ENCODE data around the gene PRSS33. TPM values are rescaled to one million over a fixed set of nuclear protein-coding genes. Genes with fewer than 3 reads are reported as not detected.

Gene PRSS33
- total and polyA plus RNA-seq, 9 of the 15 experiments (the other 6 are each of a cell fraction or from before 2014, with no cell fraction given) = not detected

DNA sequence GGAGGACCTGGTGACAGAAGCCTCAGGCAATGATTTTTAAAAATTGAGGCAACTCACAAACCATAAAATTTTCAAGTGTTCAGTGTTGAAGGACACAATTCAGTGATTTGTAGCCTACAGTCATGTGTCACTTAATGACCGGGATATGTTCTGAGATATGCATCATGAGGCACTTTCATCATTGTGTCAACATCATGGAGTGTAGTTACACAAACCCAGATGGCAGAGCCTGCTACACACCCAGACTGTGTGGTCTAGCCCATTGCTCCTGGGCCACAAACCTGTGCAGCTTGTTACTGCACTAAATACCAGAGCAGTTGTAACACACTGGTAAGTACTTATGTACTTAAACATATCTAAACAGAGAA is 12.5 kb upstream of the PRSS33 start (continued):
- TF ChIP-seq, protein P1, sequence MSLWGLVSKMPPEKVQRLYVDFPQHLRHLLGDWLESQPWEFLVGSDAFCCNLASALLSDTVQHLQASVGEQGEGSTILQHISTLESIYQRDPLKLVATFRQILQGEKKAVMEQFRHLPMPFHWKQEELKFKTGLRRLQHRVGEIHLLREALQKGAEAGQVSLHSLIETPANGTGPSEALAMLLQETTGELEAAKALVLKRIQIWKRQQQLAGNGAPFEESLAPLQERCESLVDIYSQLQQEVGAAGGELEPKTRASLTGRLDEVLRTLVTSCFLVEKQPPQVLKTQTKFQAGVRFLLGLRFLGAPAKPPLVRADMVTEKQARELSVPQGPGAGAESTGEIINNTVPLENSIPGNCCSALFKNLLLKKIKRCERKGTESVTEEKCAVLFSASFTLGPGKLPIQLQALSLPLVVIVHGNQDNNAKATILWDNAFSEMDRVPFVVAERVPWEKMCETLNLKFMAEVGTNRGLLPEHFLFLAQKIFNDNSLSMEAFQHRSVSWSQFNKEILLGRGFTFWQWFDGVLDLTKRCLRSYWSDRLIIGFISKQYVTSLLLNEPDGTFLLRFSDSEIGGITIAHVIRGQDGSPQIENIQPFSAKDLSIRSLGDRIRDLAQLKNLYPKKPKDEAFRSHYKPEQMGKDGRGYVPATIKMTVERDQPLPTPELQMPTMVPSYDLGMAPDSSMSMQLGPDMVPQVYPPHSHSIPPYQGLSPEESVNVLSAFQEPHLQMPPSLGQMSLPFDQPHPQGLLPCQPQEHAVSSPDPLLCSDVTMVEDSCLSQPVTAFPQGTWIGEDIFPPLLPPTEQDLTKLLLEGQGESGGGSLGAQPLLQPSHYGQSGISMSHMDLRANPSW (CRISPR knock-in tag; IDR thresholded peaks at IDR 0.05) = no peak
- TF ChIP-seq E2F3 (CRISPR knock-in tag; IDR thresholded peaks at IDR 0.05) (no peak), GABPA (tag; conservative IDR thresholded peaks at IDR 0.05; ENCODE audit: low read depth) (no peak), GTF2A2 (tag; IDR thresholded peaks at IDR 0.05) (no peak), MCM3 (IDR thresholded peaks at IDR 0.05) (no peak), FOXA3 (CRISPR knock-in tag; conservative IDR thresholded peaks at IDR 0.05 in 1 of 2, IDR thresholded peaks at IDR 0.05 in 1 of 2) (peak in 1 of 2 experiments; percentile 67; a peak in 1 of 4 replicates), CEBPG (CRISPR knock-in tag; IDR thresholded peaks at IDR 0.05) (no peak), CEBPG (tag; conservative IDR thresholded peaks at IDR 0.05 in 1 of 2, IDR thresholded peaks at IDR 0.05 in 1 of 2) (peak; percentile 77 to 82), TCF3 (CRISPR knock-in tag; IDR thresholded peaks at IDR 0.05) (no peak), ZFX (CRISPR knock-in tag; IDR thresholded peaks at IDR 0.05) (no peak), TCFL5 (CRISPR knock-in tag; conservative IDR thresholded peaks at IDR 0.05) (no peak), HDAC8 (tag; IDR thresholded peaks at IDR 0.05) (no peak), ZNF830 (CRISPR knock-in tag; IDR thresholded peaks at IDR 0.05) (no peak), ADNP (tag; IDR thresholded peaks at IDR 0.05) (no peak), CHD4 (IDR thresholded peaks at IDR 0.05; ENCODE audit: insufficient read depth, insufficient replicate concordance, low read depth, low read length, poor library complexity, severe bottlenecking) (no peak), TBL1XR1 (IDR thresholded peaks at IDR 0.05; ENCODE audit: low read length in 2 of 2) (no peak)
- TF ChIP-seq, protein P2, sequence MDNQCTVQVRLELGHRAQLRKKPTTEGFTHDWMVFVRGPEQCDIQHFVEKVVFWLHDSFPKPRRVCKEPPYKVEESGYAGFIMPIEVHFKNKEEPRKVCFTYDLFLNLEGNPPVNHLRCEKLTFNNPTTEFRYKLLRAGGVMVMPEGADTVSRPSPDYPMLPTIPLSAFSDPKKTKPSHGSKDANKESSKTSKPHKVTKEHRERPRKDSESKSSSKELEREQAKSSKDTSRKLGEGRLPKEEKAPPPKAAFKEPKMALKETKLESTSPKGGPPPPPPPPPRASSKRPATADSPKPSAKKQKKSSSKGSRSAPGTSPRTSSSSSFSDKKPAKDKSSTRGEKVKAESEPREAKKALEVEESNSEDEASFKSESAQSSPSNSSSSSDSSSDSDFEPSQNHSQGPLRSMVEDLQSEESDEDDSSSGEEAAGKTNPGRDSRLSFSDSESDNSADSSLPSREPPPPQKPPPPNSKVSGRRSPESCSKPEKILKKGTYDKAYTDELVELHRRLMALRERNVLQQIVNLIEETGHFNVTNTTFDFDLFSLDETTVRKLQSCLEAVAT (IDR thresholded peaks at IDR 0.05) = no peak
- TF ChIP-seq, protein P3, sequence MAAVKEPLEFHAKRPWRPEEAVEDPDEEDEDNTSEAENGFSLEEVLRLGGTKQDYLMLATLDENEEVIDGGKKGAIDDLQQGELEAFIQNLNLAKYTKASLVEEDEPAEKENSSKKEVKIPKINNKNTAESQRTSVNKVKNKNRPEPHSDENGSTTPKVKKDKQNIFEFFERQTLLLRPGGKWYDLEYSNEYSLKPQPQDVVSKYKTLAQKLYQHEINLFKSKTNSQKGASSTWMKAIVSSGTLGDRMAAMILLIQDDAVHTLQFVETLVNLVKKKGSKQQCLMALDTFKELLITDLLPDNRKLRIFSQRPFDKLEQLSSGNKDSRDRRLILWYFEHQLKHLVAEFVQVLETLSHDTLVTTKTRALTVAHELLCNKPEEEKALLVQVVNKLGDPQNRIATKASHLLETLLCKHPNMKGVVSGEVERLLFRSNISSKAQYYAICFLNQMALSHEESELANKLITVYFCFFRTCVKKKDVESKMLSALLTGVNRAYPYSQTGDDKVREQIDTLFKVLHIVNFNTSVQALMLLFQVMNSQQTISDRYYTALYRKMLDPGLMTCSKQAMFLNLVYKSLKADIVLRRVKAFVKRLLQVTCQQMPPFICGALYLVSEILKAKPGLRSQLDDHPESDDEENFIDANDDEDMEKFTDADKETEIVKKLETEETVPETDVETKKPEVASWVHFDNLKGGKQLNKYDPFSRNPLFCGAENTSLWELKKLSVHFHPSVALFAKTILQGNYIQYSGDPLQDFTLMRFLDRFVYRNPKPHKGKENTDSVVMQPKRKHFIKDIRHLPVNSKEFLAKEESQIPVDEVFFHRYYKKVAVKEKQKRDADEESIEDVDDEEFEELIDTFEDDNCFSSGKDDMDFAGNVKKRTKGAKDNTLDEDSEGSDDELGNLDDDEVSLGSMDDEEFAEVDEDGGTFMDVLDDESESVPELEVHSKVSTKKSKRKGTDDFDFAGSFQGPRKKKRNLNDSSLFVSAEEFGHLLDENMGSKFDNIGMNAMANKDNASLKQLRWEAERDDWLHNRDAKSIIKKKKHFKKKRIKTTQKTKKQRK (IDR thresholded peaks at IDR 0.05; ENCODE audit: borderline replicate concordance, low read depth, low read length) = no peak
- TF ChIP-seq, protein P4, sequence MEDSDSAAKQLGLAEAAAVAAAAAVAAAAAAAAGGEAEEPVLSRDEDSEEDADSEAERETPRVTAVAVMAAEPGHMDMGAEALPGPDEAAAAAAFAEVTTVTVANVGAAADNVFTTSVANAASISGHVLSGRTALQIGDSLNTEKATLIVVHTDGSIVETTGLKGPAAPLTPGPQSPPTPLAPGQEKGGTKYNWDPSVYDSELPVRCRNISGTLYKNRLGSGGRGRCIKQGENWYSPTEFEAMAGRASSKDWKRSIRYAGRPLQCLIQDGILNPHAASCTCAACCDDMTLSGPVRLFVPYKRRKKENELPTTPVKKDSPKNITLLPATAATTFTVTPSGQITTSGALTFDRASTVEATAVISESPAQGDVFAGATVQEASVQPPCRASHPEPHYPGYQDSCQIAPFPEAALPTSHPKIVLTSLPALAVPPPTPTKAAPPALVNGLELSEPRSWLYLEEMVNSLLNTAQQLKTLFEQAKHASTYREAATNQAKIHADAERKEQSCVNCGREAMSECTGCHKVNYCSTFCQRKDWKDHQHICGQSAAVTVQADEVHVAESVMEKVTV (CRISPR knock-in tag; IDR thresholded peaks at IDR 0.05) = no peak
- TF ChIP-seq, protein P5, sequence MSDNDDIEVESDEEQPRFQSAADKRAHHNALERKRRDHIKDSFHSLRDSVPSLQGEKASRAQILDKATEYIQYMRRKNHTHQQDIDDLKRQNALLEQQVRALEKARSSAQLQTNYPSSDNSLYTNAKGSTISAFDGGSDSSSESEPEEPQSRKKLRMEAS (CRISPR knock-in tag; IDR thresholded peaks at IDR 0.05) = no peak

Measured in K562 (cell line).